OCI-LY7 (cell line): ENCODE measurements around the gene SCT.

Source experiments
- CTCF ChIP-seq: fragments of 200-600 bp; sonication (generic); conservative IDR thresholded peaks from 2 replicates; pipeline ENCODE4 v1.5.1; 2014; ENCODE audit warnings: mild to moderate bottlenecking, antibody characterized with exemption, low read length, moderate library complexity, mixed read lengths
- EZH2phosphoT487 ChIP-seq: fragments of 200-600 bp; sonication (generic); IDR thresholded peaks from 2 replicates; pipeline ENCODE4 v1.6.1; 2018; ENCODE audit warnings: low read depth, borderline replicate concordance, mild to moderate bottlenecking, mixed run types, antibody characterized with exemption, low read length, moderate library complexity, mixed read lengths

GRCh38 chr11:646214-646613 is 19.2 kb upstream of the SCT start:
- TF ChIP-seq CTCF, result no peak
- TF ChIP-seq EZH2phosphoT487, result no peak
